HEK293T (cell line): ENCODE data around the gene CEP68.

Experiments
- ARNT ChIP-seq: fragments of 450-650 bp; IDR thresholded peaks from 2 replicates; pipeline ENCODE4 v1.6.1; 2017; ENCODE audit warnings: mild to moderate bottlenecking
- BHLHE40 ChIP-seq: fragments of 450-650 bp; IDR thresholded peaks from 2 replicates; pipeline ENCODE4 v1.6.1; 2016; ENCODE audit warnings: mild to moderate bottlenecking, moderate library complexity, borderline replicate concordance
- ELF4 ChIP-seq: fragments of 450-650 bp; IDR thresholded peaks from 2 replicates; pipeline ENCODE4 v1.6.1; 2017; ENCODE audit warnings: antibody characterized with exemption
- FOXA1 ChIP-seq: fragments of 450-650 bp; IDR thresholded peaks from 2 replicates; pipeline ENCODE4 v1.6.1; 2016; ENCODE audit warnings: mild to moderate bottlenecking
- FOXK2 ChIP-seq: fragments of 450-650 bp; IDR thresholded peaks from 2 replicates; pipeline ENCODE4 v1.6.1; 2016; ENCODE audit warnings: mild to moderate bottlenecking
- FOXM1 ChIP-seq: fragments of 450-650 bp; IDR thresholded peaks from 2 replicates; pipeline ENCODE4 v1.6.1; 2017; ENCODE audit warnings: mild to moderate bottlenecking, borderline replicate concordance
- HDGF ChIP-seq: fragments of 450-650 bp; IDR thresholded peaks from 2 replicates; pipeline ENCODE4 v1.6.1; 2017; ENCODE audit warnings: antibody characterized with exemption, borderline replicate concordance
- LEF1 ChIP-seq: fragments of 450-650 bp; IDR thresholded peaks from 2 replicates; pipeline ENCODE4 v1.6.1; 2017; ENCODE audit warnings: mild to moderate bottlenecking, borderline replicate concordance
- NFRKB ChIP-seq: fragments of 450-650 bp; IDR thresholded peaks from 2 replicates; pipeline ENCODE4 v1.6.1; 2016; ENCODE audit warnings: mild to moderate bottlenecking, moderate library complexity
- PKNOX1 ChIP-seq: fragments of 450-650 bp; IDR thresholded peaks from 2 replicates; pipeline ENCODE4 v1.6.1; 2016
- SP1 ChIP-seq: fragments of 450-650 bp; IDR thresholded peaks from 2 replicates; pipeline ENCODE4 v1.6.1; 2017
- SUZ12 ChIP-seq: fragments of 450-650 bp; IDR thresholded peaks from 2 replicates; pipeline ENCODE4 v1.6.1; 2016; ENCODE audit warnings: mild to moderate bottlenecking
- TARDBP ChIP-seq: fragments of 450-650 bp; IDR thresholded peaks from 2 replicates; pipeline ENCODE4 v1.6.1; 2016
- ZNF384 ChIP-seq: fragments of 450-650 bp; IDR thresholded peaks from 2 replicates; pipeline ENCODE4 v1.6.1; 2016

- TF ChIP-seq SUZ12 (no peak), FOXM1 (no peak), HDGF (no peak), BHLHE40 (no peak), ARNT (no peak), TARDBP (no peak), FOXK2 (no peak), ELF4 (no peak), FOXA1 (no peak), LEF1 (no peak), PKNOX1 (no peak), SP1 (no peak), ZNF384 (no peak), NFRKB (no peak)
Measured at GRCh38 chr2:65061146-65061909, 5.1 kb downstream of the CEP68 start.
